GM19193 (cell line): Measurements from ENCODE around the gene NTM.

Experiments
- POLR2A ChIP-seq: IDR thresholded peaks from 4 replicates; pipeline ENCODE4 v1.6.1; 2011; ENCODE audit not compliant: insufficient read depth, insufficient read length; ENCODE audit errors: extremely low read depth

The NTM gene

GRCh38 chr11:131611322-131611721 is 240.9 kb downstream of the NTM start:
- TF ChIP-seq POLR2A: no peak

- TF ChIP-seq POLR2A: no peak
These were observed 242.1 kb downstream of the NTM start for GRCh38 chr11:131612533-131612932.

GRCh38 chr11:131614631-131615030 is 244.2 kb downstream of the NTM start:
- no peak for TF ChIP-seq POLR2A

GRCh38 chr11:131615611-131616010 is 245.2 kb downstream of the NTM start:
- no peak for TF ChIP-seq POLR2A

GRCh38 chr11:131616481-131617140 is 246.2 kb downstream of the NTM start:
- TF ChIP-seq POLR2A: no peak

GRCh38 chr11:131618201-131618600 is 247.8 kb downstream of the NTM start:
- no peak for TF ChIP-seq POLR2A

- TF ChIP-seq POLR2A: no peak
These were observed 251.8 kb downstream of the NTM start for GRCh38 chr11:131622193-131622592.

- TF ChIP-seq POLR2A: no peak
These were observed 254.1 kb downstream of the NTM start for GRCh38 chr11:131624531-131624930.

GRCh38 chr11:131626788-131627187 is 256.4 kb downstream of the NTM start:
- no peak for TF ChIP-seq POLR2A

GRCh38 chr11:131628739-131629138 is 258.3 kb downstream of the NTM start:
- no peak for TF ChIP-seq POLR2A

GRCh38 chr11:131629925-131630540 is 259.6 kb downstream of the NTM start:
- no peak for TF ChIP-seq POLR2A

GRCh38 chr11:131632971-131633370 is 262.6 kb downstream of the NTM start:
- TF ChIP-seq POLR2A: no peak

GRCh38 chr11:131633921-131634715 is 263.7 kb downstream of the NTM start:
- no peak for TF ChIP-seq POLR2A

GRCh38 chr11:131637469-131638175 is 267.2 kb downstream of the NTM start:
- no peak for TF ChIP-seq POLR2A

GRCh38 chr11:131638889-131639288 is 268.5 kb downstream of the NTM start:
- TF ChIP-seq POLR2A: no peak
